Stomach (tissue), 9 donors: ENCODE measurements around the gene PHF19. TPM values are rescaled to one million over a fixed set of nuclear protein-coding genes. Genes with fewer than 3 reads are reported as not detected.

Source experiments
- DNase-seq, 2 donors: peaks; one replicate each; pipeline versions ENCODE4 v3.0.0 to v3.0.0-alpha.2; 2013 to 2019
- H3K27ac ChIP-seq, 5 donors: fragments of 200-600 bp in 4 of 5; sonication (generic) in 4 of 5; one replicate each; pipeline ENCODE4 v1.5.1; 2013 to 2019; ENCODE audit warnings: mild to moderate bottlenecking in 1 of 5, moderate library complexity in 1 of 5
- H3K27me3 ChIP-seq, 3 donors: fragments of 200-600 bp; sonication (generic); one replicate each; pipeline ENCODE4 v1.5.1; 2017 to 2019; ENCODE audit warnings: mixed run types in 1 of 3
- H3K36me3 ChIP-seq, 4 donors: fragments of 200-600 bp; sonication (generic); 1 replicate in 3 of 4; 2 replicates in 1 of 4; pipeline ENCODE4 v1.5.1; 2016 to 2019
- H3K4me1 ChIP-seq, 4 donors: fragments of 200-600 bp; sonication (generic); one replicate each; pipeline ENCODE4 v1.5.1; 2016 to 2019
- H3K4me3 ChIP-seq, 4 donors: fragments of 200-600 bp; sonication (generic) in 3 of 4; one replicate each; pipeline ENCODE4 v1.5.1; 2016 to 2019; ENCODE audit warnings: mild to moderate bottlenecking in 1 of 4
- H3K9me3 ChIP-seq, 4 donors: fragments of 200-600 bp; sonication (generic); one replicate each; pipeline ENCODE4 v1.5.1; 2016 to 2019
- EP300 ChIP-seq: sonication (generic); formaldehyde crosslinking; IDR thresholded peaks from one replicate; pipeline ENCODE4 v1.6.1; 2017; ENCODE audit warnings: antibody characterized with exemption
- POLR2A ChIP-seq, 4 donors: fragments of 450-650 bp; IDR thresholded peaks; one replicate each; pipeline ENCODE4 v1.6.1; 2016; ENCODE audit warnings: antibody characterized with exemption in 4 of 4, control low read depth in 2 of 4, mild to moderate bottlenecking in 1 of 4, moderate library complexity in 1 of 4
- POLR2AphosphoS5 ChIP-seq, 3 donors: sonication (generic); formaldehyde crosslinking; IDR thresholded peaks; one replicate each; pipeline ENCODE4 v1.6.1; 2016; ENCODE audit warnings: antibody characterized with exemption in 3 of 3
- WGBS, 5 donors: extraction: QIAGEN DNeasy Blood & Tissue Kit in 3 of 5; methylation state at CpG; one replicate each; pipeline versions ENCODE4 v1.1.5 to v1.1.7; 2013 to 2018; 5-methylcytosine and 5-hydroxymethylcytosine counted together
- intact Hi-C: fragments of 100-400 bp; cut with DNase I; formaldehyde crosslinking; loops from one replicate; pipeline ENCODE4 v1.15.1; 2023; ENCODE audit warnings: low total_unique reads
- polyA plus RNA-seq, 3 donors: library from polyadenylated mRNA; stranded (reverse); fragments of 200-250 nt; gene quantifications; one replicate each; pipeline ENCODE4 v1.2.3, GENCODE V29; 2013
- total RNA-seq, 5 donors: library from RNA; depleted of rRNA; stranded (reverse); fragments of >200 nt; gene quantifications; one replicate each; pipeline versions ENCODE4 v1.1.0 to v1.2.3, GENCODE V29; 2014 to 2016
- TF ChIP-seq, protein P1 (sequence below), 7 experiments: fragments of 450-650 bp in 4 of 7; fragments of 200-600 bp in 3 of 7; sonication (generic) in 3 of 7; IDR thresholded peaks; one replicate each; pipeline ENCODE4 v1.5.1; 2016 to 2019; ENCODE audit warnings: antibody characterized with exemption in 7 of 7, control low read depth in 2 of 7, mild to moderate bottlenecking in 1 of 7
- donor health status: healthy with polysubstance abuse.
- donor health status: Bipolar disorder and iron deficiency.
- donor health status: healthy.

The PHF19 gene
- total and polyA plus RNA-seq, 8 donors = 10.7 to 251 (median 27.2) TPM

DNA sequence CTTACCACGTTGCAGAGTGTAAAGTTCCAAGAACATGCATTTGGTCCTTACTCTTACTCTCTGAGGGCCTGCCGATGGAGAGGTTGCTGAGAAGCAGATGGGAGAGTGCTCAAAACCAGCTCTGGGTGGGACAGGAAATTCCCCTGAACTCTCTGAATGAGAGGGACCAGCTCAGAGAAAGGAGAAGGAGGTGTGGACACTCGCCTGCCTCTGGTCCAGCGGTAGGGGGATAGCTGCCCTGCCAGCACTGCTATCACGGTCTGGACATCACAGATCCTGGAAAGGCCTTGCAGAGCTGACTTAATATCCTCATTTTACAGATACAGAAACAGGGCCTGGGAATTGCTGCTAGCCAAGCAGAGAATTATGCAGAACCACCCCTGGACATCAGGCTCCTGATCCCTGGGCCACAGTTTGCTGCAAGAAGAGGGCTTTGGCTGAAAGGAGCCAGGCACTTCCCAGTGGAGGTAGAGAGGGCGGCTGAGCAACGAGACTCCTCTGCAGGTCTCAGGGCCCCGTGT lies 44.7 kb upstream of the PHF19 start:
- no peak for DNase-seq
- TF ChIP-seq, protein P1, sequence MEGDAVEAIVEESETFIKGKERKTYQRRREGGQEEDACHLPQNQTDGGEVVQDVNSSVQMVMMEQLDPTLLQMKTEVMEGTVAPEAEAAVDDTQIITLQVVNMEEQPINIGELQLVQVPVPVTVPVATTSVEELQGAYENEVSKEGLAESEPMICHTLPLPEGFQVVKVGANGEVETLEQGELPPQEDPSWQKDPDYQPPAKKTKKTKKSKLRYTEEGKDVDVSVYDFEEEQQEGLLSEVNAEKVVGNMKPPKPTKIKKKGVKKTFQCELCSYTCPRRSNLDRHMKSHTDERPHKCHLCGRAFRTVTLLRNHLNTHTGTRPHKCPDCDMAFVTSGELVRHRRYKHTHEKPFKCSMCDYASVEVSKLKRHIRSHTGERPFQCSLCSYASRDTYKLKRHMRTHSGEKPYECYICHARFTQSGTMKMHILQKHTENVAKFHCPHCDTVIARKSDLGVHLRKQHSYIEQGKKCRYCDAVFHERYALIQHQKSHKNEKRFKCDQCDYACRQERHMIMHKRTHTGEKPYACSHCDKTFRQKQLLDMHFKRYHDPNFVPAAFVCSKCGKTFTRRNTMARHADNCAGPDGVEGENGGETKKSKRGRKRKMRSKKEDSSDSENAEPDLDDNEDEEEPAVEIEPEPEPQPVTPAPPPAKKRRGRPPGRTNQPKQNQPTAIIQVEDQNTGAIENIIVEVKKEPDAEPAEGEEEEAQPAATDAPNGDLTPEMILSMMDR (IDR thresholded peaks at IDR 0.05) = no peak
- TF ChIP-seq POLR2AphosphoS5 (IDR thresholded peaks at IDR 0.05) (no peak), POLR2A (IDR thresholded peaks at IDR 0.05) (no peak), EP300 (no peak)
- no peaks in the 10 kb centered on the region for H3K9me3 ChIP-seq
- H3K36me3 ChIP-seq = peaks cover 0 to 5% (median 2%) of the 10 kb centered on the region in 4 donors
- H3K27ac ChIP-seq = peak overlapping the region in 4 of 5 donors; percentile 64 to 97 (median 92)
- H3K27me3 ChIP-seq = no peaks in the 10 kb centered on the region
- intact Hi-C loops = loop anchor here (10.0 kb wide), 1 partner anchor 47 kb away; the partner anchor contains the start of gene PHF19
- no peak overlapping the region for H3K4me3 ChIP-seq
- WGBS, 5 donors = 33 to 53% (median 41%) methylated on average over 8 of the region's 8 CpGs
- H3K4me1 ChIP-seq = peaks cover 4 to 66% (median 37%) of the 10 kb centered on the region in 4 donors

GRCh38 chr9:120920806-120921178 lies 43.8 kb upstream of the PHF19 start:
- no peaks in the 10 kb centered on the region for H3K9me3 ChIP-seq
- TF ChIP-seq, protein P1 (IDR thresholded peaks at IDR 0.05) = no peak
- WGBS, 5 donors = 66 to 75% (median 67%) methylated on average over 3 of the region's 3 CpGs
- DNase-seq = no peak
- no peaks in the 10 kb centered on the region for H3K27me3 ChIP-seq
- peaks cover 4 to 75% (median 41%) of the 10 kb centered on the region in 4 donors for H3K4me1 ChIP-seq
- H3K36me3 ChIP-seq = peaks cover 0 to 5% (median 2%) of the 10 kb centered on the region in 4 donors
- H3K27ac ChIP-seq = peak overlapping the region; percentile 58 to 97 (median 92)
- H3K4me3 ChIP-seq = no peak overlapping the region
- intact Hi-C loops = loop anchor here (10.0 kb wide), 1 partner anchor 46 kb away; the partner anchor contains the start of gene PHF19

GRCh38 chr9:120919843-120920805 lies 43.1 kb upstream of the PHF19 start:
- peaks cover 4 to 82% (median 46%) of the 10 kb centered on the region in 4 donors for H3K4me1 ChIP-seq
- H3K9me3 ChIP-seq = no peaks in the 10 kb centered on the region
- peaks cover 0 to 5% (median 2%) of the 10 kb centered on the region in 4 donors for H3K36me3 ChIP-seq
- 79 to 90% (median 88%) methylated on average over 6 of the region's 6 CpGs for WGBS, 5 donors
- no peak for TF ChIP-seq POLR2A (IDR thresholded peaks at IDR 0.05)
- TF ChIP-seq POLR2AphosphoS5 (IDR thresholded peaks at IDR 0.05) = no peak
- no peak for TF ChIP-seq EP300
- TF ChIP-seq, protein P1 (IDR thresholded peaks at IDR 0.05) = no peak
- H3K4me3 ChIP-seq = no peak overlapping the region
- H3K27ac ChIP-seq = peak overlapping the region in 4 of 5 donors; percentile 64 to 97 (median 92)
- no peak for DNase-seq
- intact Hi-C loops = loop anchor here (10.0 kb wide), 1 partner anchor 45 kb away; the partner anchor contains the start of gene PHF19
- no peaks in the 10 kb centered on the region for H3K27me3 ChIP-seq
